GM21825 (cell line): ENCODE data around the gene DLK1.

Source experiments
- ATAC-seq: cut with Tn5 transposase; IDR thresholded peaks from one replicate; pipeline ENCODE4 v1.9.1; 2021; ENCODE audit warnings: mild to moderate bottlenecking, moderate library complexity; ENCODE audit not compliant: unreplicated experiment

The DLK1 gene

DNA sequence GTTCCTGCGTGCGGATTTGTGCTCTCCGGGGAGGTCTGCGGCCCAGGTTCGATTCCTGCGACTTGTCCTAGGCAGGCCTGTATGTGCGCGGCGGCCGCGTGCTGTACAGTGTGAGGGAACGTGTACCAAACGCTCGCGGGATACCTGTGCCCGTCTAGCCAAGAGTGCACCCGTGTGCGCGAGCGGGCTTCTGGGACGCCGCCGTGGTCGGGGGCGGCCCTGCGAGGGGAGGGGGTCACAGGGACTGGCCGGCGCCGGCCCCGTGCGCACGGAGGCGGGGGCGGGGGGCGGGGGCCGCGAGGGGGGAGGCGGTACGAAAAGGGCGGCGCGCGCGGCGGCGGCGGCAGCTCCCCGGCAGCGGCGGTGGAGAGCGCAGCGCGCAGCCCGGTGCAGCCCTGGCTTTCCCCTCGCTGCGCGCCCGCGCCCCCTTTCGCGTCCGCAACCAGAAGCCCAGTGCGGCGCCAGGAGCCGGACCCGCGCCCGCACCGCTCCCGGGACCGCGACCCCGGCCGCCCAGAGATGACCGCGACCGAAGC is at the start of gene DLK1:
DLK1 (plus strand) TSS at position 343 of the 536 bp plus-strand sequence; CDS start at position 520, 177 bp downstream.
- ATAC-seq, result no peak

DNA sequence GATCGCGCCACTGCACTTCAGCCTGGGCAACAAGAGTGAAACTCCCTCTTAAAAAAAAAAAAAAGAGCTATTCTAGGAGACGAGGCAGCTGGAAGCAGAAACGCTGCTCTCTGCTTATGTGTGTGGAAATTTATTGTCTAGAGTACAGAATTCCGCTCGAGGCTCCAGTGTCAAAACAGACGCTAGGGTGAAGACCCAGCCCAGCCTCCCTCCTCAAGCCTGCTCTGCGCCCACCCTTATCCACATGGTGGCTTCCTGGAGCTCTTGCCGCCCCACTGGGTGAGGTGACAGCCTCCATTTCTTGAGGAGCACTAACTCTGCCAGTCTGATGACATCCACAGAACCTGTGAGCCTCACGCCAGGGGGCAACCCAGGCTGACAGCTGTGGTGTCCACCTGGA is 49.5 kb upstream of the DLK1 start:
- ATAC-seq, result no peak

DNA sequence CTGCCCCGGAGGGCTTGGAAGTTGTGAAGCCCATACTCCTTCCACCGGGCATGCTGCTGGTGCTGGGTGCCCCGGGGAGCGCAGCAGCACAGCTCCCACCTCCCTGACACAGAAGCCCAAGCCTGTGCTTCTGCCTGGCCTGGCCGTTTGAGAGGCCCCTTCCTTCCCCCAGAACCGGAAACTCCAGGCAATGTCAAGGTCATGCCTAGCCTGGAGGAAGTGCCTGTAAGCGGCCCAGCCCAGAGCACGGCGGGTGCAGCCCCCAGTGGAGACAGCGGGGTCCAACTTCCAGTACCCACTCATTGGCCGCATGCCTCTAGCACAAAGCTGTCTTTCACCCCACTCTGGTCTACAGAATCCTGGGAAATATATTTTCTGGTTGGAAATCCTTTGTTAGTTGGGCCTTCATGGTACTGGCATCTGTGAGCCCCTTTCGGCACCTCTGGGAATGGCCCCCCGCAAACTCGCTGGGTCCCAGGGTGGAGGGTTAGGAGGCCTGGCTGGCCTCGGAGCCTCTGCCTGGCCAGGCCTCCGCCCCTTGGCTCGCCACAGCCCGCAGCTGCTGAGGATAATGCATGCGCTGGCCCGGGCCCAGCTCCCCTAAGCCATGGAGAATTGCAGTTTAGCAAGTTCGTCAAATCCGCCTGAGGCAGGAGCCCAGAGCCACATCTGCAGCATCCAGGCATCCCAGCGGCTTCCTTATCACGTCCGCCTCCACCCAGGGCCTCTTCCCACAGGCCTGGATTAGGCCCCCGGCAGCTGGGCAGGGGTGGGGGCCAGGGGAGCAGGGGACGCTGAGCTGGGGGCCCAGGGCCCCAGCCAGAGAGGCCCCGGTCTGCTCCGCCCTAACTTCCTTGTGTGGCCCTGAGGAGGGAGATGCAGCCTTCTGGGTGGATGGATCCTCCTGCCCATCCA is 48.9 kb upstream of the DLK1 start:
- no peak for ATAC-seq

DNA sequence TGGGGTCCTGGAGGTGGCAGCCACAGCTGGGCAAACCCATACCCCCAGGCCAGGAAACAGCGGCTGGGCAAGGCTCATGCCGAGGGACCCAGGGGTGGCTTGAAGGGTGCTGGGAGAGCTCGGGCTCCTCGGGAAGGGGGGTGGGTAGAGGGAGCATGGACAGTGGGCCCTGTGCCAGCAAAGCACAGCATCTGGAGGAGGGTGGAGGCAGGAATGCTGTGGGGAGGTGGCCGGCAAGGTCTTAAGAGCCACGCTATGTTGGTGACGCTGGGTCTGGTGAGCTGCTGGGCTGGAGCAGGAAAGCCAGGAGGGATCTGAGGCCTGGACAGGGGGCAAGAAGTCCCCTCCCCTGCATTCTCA is 48.2 kb upstream of the DLK1 start:
- no peak for ATAC-seq

DNA sequence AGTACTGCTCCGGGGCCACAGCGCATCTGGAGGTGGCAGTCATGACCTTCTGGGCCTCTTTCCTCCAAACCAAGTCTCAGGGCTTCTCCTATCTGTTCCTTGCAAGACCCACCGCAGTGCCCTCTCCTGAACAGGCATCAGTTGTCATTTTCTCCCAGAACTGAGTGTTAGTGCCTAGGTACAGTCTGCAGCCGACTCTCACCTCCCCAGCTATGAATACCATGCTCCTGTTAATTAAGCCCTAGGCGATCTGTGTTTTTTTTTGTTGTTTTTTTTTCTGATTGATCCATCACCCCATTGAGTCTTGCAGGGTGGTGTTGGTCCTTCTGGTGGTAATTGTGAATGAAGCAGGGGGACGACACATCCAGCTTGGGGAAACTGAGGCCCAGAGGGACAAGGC is 47.5 kb upstream of the DLK1 start:
- ATAC-seq, result no peak

DNA sequence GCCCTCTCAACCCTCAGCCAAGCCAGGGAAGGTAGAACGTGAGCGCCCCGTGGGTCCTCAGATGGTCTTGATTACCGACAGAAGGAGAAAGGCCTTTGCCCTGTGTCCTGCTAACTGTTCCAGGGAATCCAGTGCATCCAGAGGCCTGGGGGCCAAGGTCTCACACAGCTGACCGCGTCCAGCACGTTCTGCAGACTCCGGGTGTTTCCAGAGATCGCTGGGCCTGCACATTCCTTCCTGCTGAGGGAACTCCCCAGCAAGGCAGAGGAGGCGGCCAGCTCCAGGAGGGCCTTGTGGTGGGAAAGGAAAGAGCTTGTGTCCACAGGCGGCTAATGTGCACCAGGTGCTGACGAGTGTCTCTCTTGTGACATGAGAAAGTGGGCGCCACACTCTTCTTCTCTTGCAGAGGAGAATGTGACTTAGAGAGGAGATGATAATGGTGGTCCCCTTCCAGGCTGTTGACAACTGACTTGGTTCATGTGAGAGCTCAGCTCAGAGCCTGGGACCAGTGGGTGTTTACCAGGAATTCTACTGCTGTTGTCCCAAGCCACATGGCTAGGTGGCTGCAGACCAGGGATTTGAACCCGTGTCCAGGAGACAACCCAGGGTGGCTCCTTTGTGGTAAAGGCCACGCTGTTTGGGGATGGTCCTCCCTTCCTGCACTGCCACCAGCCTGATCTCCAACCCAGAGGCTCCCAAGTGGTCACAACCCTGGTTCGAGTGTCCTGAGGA is 46.8 kb upstream of the DLK1 start:
- no peak for ATAC-seq

DNA sequence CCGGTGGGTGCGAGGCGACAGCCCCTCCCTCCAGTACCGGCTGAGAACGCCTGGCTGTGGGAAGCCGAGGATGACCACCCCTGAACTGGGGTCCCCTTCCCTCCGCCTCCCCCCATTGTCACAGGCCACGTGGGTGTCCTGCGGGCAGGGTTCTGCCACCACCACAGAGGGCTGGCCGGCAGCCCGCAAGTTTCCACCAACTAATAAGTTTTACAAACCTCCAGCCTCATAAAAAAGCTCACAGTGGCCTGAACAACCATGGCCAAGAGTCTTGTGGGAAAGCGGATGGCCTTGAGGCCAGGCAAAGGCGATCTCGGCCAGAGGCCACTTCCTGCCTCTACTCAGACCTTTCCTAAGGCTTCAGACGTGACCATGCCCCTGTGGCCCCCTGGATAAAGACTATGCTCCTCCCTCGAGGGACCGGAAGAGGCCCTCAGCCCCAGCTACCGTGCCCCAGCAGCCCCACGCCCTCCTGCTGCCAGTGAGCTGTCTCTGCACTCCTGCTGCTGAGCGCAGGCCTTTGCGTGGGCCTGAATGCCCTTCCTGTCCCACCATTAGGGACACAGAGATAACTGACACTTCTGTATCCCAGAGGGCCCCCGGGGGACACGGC is 46.1 kb upstream of the DLK1 start:
- ATAC-seq, result no peak

DNA sequence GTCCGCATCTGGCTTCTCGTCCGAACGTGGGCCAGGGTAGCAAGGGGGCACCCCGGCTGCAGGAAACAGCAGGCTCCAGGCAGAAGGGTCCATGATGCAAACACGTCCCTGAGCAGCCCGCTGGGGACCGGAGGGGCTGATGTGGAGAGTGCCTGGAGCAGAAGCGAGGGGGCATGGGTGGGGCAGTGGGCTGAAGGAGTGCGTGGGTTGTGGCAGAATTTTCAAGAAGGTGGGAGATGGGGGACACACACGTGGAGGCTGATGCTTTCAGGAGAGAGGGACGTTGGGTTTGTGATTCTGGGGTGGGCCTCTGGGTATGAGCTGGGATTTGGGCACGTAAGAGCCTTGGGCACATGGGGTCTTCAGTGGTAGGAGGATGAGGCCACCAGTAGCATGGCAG is 45.6 kb upstream of the DLK1 start:
- no peak for ATAC-seq

DNA sequence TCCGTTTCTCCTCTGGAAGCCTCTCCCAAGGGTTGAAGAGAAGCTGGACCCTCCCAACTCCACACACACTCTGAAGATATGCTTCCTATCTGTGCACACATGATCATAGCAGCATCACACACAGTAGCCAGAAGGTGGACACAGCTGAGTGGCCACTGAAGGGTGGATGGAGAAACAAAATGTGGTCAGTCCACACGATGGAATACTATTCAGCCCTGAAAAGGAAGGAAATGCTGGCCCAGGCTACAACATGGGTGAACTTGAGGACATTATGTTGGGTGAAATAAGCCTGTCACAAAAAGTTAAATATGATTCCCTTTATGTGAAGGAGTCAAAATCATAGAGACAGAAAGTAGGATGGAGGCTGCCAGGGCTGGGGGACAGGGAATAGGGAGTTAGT is 43.9 kb upstream of the DLK1 start:
- no peak for ATAC-seq

DNA sequence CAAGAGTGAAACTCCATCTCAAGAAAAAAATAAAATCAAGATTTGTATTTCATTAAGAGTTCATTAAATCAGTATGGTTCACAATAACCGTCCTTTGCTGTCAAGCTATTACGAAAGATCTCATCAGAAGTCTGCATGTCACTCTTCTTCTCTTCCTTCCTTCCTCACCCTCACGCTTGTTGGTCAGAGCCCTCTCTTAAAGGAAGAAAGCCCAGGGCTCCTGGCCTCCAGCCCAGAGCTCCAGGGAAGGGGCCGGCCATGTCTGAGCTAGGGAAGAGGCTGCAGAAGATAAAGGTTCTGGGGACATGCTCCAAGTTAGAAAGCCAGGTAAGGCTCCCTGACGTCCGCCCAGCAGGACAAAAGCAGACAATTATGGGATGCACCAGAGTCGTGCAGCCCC is 43.1 kb upstream of the DLK1 start:
- ATAC-seq, result no peak

DNA sequence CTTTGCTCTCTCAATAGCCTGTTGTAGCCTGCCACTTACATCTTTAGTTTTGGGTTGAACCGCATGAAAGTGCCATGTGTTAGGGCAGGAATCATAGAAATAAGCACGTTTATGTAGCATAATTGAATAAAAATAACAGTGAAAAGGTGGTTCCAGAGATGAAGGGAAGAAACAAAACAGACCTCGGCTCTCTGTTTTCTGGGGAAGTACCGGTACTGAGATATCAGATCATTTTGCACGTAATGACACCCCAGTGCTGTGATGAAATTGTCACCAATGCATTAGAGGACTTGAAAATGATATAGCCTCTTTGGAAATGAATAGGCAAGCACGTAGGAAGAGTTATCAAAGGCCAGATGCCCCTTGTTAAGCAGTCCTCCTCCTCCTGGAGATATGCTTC is 42.5 kb upstream of the DLK1 start:
- ATAC-seq, result no peak

DNA sequence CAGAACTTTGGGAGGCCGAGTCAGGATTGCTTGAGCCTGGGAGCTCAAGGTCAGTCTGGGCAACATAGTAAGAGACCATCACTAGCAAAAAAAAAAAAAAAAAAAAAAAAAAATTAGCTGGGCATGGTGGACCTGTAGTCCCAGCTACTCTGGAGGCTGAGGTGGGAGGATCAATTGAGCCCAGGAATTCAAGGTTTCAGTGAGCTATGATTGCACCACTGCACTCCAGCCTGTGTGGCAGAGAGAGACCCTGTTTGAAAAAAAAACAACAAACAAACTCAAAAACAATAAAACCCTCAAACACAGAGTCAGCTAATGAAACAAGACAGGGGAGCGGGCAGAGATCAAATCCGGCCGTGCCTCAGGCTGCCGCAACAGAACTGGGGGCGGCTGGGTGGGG is 41.7 kb upstream of the DLK1 start:
- no peak for ATAC-seq

DNA sequence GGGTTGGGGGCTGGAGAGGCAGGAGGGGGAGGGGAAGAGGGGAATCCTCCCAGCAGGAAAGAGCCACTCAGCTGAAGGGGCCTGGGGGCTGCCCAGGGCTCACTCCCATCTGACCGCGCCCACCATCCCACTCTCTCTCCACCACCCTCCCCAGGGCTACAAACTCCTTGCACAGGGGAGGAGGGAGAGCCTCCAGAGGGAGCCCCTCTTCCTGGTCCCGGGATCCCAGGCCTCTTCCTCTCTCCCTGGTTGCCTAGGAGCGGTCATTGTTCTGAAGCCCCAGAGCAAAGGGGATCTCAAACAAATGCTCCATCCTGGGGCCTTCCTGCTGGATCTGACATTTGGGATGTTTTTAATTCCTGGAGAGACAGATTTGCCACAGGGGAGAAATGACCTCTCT is 39.8 kb upstream of the DLK1 start:
- ATAC-seq, result no peak

DNA sequence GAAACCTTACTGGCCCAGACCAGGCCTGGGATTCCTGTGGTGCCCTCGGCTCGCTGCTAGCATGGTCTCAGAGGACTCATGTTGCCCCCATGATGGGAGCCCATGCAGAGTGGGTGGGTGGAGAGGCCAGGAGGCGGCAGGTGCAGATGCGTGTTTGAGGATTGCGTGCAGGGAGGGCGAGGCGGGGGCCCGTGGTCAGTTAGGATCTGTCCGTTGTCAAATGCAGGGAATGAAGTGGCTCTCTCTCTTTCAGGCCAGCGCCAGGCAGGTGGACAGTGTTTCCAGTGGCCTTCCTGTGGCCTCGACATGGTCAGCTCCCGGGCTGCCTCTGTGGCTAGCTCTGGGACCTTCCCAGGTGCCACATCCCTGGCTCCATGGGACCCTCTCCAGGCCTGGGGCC is 39.3 kb upstream of the DLK1 start:
- ATAC-seq, result no peak

DNA sequence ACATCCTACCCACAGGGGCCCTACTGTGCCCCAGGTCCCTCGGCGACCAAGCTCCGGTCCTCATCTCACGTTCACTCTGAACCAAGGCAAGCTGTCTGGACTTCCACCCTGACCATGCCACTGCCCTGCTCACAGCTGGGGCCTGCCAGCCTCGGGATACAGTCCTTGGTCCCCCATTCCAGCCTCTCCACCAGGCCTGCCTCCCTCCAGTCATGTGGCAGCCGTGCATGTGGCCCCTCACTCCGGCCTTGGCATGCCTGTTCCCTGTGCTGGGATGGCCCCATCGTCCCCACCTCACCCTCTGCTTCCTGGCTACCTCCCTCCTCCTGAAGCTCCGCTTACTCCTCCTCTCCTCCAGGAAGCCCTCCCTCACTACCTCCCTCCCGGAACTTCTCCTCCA is 38.6 kb upstream of the DLK1 start:
- no peak for ATAC-seq

DNA sequence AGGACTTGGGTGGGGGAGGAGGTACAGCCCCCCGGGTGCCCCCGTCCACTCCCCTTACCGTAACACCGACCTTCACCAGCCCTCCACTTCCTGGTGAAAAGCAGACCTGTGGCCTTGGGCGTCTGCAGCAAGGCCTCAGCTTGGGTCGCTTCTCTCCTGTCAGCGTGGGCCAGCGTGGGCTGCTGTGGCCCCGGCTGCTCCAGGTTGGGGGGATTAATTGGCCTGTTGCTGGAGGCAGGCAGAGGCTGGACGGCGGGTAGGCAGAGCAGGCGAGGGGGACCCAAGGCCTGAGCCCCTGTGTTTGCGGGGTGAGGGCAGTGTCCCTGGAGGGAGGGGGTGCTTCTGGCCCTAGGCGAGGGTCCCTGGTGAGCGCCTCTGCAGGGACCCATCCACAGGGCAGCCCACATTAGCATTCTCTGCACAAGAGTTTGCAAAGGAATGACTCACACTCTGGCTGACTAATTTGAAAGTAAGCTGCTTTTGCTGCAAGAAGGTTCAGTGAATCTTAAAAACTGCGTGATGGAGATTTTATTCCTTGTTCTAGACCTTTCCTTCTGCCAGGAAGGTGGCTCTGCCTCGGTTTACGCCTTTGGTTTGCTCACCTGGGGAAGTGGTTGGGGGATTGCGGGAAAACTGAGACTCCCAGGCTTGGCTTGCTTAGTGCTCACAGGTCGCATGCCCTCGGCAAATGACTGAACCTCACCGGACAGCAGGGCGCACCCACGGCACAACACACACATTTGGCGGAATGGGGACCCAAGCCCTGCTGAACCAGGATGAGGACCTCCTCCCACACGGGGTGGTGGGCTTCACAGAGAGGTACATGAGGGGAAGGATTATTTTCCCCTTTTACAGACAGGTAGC is 37.9 kb upstream of the DLK1 start:
- no peak for ATAC-seq

DNA sequence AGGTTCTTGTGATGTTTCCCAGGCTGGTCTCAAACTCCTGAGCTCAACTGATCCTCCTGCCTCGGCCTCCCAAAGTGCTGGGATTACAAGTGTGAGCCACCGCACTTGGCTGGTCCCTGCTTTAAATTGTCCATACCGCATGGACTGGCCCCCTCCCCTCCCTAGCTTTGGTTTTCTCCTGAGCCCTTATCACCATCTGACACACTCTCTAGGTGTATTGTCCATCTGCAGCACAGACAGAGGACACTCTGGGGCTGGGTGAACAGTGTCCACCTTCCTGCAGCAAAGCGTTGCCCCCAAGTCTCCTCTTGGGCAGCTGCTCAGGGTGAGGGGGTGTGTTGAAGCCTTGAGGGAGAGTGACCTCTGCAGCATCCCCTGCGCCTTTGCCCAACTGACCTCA is 36.0 kb upstream of the DLK1 start:
- ATAC-seq, result no peak

DNA sequence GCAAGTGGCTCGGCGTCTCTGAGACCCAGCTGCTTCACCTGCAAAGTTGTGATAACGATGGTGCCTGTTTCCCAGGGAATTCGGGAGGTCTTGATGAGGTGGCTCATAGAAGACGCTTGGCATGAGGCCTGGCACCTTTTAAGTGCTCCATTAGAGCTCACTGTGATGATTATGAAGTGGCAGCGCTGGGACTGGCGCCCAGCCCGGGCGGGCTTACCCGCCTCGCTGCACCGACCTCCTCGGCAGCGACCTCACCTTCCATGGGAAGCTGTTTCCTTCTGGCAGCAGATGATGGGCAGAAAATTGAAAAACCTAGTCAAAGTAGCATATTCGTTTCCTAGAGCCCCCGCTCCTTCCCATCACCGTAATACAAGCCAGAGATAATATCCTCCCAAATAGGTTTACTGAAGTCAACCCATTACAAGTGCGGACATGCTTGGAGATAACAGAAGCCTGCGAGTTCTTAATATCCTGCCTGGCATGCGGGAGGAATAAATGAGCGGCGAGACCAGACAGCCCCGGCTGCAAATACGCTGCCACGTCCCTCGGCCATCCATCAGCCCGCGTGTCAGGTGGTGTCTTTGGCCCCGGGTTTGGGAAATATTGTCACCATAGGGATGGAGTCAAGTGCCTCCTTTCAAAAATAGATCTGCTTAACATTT is 35.2 kb upstream of the DLK1 start:
- ATAC-seq, result no peak

DNA sequence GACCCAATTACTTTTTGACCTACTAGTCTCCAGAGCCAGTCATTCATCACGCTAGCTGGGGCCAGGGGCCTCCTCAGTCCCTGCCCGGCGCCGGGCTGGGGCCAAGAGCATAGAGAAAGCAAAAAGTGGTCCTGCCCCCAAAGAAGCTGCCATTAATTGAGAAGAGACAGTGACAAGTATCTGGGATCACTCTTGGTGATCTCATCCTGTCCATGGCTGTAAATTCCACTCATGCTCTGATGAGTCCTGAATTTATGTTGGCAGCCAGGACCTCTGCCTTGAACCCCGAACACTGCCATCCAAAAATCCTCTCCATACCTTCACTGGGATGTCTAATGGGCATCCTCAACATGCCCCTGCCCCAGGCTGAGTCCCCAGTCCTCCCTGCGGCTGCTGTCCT is 34.4 kb upstream of the DLK1 start:
- ATAC-seq, result no peak

DNA sequence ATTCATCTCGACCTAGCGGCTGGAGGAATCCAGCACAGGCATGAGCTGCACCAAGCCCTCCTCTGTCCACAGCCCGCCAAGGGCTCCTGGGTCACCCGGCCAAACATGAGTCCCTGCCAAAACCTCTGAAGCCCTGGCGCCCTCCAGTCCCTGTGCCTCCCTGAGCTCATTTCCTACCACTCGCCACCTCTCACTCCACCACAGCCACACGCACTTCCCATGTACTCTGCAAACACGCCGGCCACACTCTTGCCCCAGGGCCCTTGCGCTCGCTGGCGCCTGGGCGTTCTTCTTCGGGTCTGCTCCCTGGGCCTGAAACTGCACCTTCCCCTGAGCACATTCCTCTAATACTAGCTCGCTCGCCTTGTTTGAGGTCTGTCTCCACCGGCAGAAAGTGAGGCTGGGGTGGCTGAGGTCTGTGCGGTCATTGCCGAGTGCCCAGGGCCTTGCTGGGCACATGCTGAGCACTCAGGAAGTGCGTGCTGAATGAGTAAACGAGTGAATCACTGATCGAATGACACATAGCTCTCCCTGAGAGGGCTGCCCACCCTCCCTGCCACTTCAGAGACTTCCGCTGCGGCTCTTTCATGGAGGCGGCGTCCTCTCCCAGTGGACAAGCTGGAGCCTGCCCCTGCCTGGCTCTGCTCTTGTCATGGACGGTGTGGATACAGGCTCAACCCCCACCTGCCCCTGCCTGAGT is 33.7 kb upstream of the DLK1 start:
- no peak for ATAC-seq
